Testis (tissue), 3 donors: ENCODE results near the gene JMJD7. TPM values are rescaled to one million over a fixed set of nuclear protein-coding genes. Genes with fewer than 3 reads are reported as not detected.

Experiments
- DNase-seq: peaks from one replicate; pipeline ENCODE4 v3.0.0-alpha.2; 2019
- H3K27ac ChIP-seq, 2 donors: fragments of 200-600 bp; sonication (generic); one replicate each; pipeline ENCODE4 v1.5.1; 2019
- H3K27me3 ChIP-seq: fragments of 200-600 bp; sonication (generic); one replicate; pipeline ENCODE4 v1.5.1; 2019
- H3K36me3 ChIP-seq: fragments of 200-600 bp; sonication (generic); one replicate; pipeline ENCODE4 v1.5.1; 2017; ENCODE audit warnings: low read depth; ENCODE audit errors: missing control alignments
- H3K4me1 ChIP-seq: fragments of 200-600 bp; sonication (generic); one replicate; pipeline ENCODE4 v1.5.1; 2019
- H3K4me3 ChIP-seq, 2 donors: fragments of 200-600 bp; sonication (generic); one replicate each; pipeline ENCODE4 v1.5.1; 2017 to 2019
- H3K9me3 ChIP-seq: fragments of 200-600 bp; sonication (generic); one replicate; pipeline ENCODE4 v1.5.1; 2017
- CTCF ChIP-seq, 3 experiments: fragments of 450-650 bp in 2 of 3; fragments of 200-600 bp in 1 of 3; sonication (generic) in 1 of 3; IDR thresholded peaks; one replicate each; pipeline ENCODE4 v1.5.1; 2016 to 2019; ENCODE audit warnings: antibody characterized with exemption in 3 of 3, mild to moderate bottlenecking in 2 of 3, moderate library complexity in 1 of 3
- POLR2A ChIP-seq: fragments of 450-650 bp; IDR thresholded peaks from one replicate; pipeline ENCODE4 v1.6.1; 2017; ENCODE audit warnings: antibody characterized with exemption, mild to moderate bottlenecking, moderate library complexity
- WGBS, 2 donors: methylation state at CpG; one replicate each; pipeline ENCODE4 v1.1.5; 2018; 5-methylcytosine and 5-hydroxymethylcytosine counted together
- intact Hi-C: fragments of 100-400 bp; cut with DNase I; formaldehyde crosslinking; loops from one replicate; pipeline ENCODE4 v1.15.1; 2023; ENCODE audit warnings: low total_unique reads
- polyA plus RNA-seq: library from polyadenylated mRNA; stranded (reverse); fragments of 350-450 nt; fragmentation: Illumina TruSeq; extraction: RNeasy Lipid Tissue Mini Kit (QIAGEN cat#74804); gene quantifications from one replicate; pipeline ENCODE4 v1.2.3, GENCODE V29; 2014; ENCODE audit warnings: low read depth, low replicate concordance; ENCODE audit not compliant: insufficient read depth
- total RNA-seq, 2 donors: library from RNA; depleted of rRNA; stranded (reverse); fragments of >200 nt; gene quantifications; one replicate each; pipeline ENCODE4 v1.2.3, GENCODE V29; 2016

The JMJD7 gene
- total and polyA plus RNA-seq, 3 donors from 2014 or later = 10.5 to 21.6 (median 18.6) TPM

GRCh38 chr15:41817781-41818180 is 10.1 kb upstream of the JMJD7 start:
- no peak for TF ChIP-seq CTCF (IDR thresholded peaks at IDR 0.05)
- no peak for TF ChIP-seq POLR2A
- Histone ChIP-seq H3K36me3 (no peaks in the 10 kb centered on the region), H3K27me3 (no peaks in the 10 kb centered on the region), H3K4me3 (no peak overlapping the region), H3K27ac (no peak overlapping the region), H3K9me3 (no peaks in the 10 kb centered on the region), H3K4me1 (no peaks in the 10 kb centered on the region)
- intact Hi-C loops = no loop called here
- DNase-seq = no peak
- 92 to 95% methylated on average over 6 of the region's 6 CpGs for WGBS, 2 donors

GRCh38 chr15:41819455-41820050 is 8.3 kb upstream of the JMJD7 start:
- Histone ChIP-seq H3K27me3 (no peaks in the 10 kb centered on the region), H3K4me1 (no peaks in the 10 kb centered on the region), H3K9me3 (no peaks in the 10 kb centered on the region), H3K4me3 (no peak overlapping the region), H3K27ac (no peak overlapping the region), H3K36me3 (no peaks in the 10 kb centered on the region)
- no peak for DNase-seq
- intact Hi-C loops = no loop called here
- WGBS, 2 donors = 88 to 94% methylated on average over 8 to 9 of the region's 9 CpGs
- TF ChIP-seq POLR2A (no peak), CTCF (IDR thresholded peaks at IDR 0.05) (no peak)

GRCh38 chr15:41820791-41821423 is 7.0 kb upstream of the JMJD7 start:
- no peak overlapping the region for H3K4me3 ChIP-seq
- H3K9me3 ChIP-seq = no peaks in the 10 kb centered on the region
- no peaks in the 10 kb centered on the region for H3K27me3 ChIP-seq
- H3K36me3 ChIP-seq = no peaks in the 10 kb centered on the region
- DNase-seq = no peak
- H3K27ac ChIP-seq = no peak overlapping the region
- H3K4me1 ChIP-seq = no peaks in the 10 kb centered on the region
- intact Hi-C loops = no loop called here
- TF ChIP-seq POLR2A = no peak
- TF ChIP-seq CTCF (IDR thresholded peaks at IDR 0.05) = no peak
- 80 to 84% methylated on average over 6 of the region's 6 CpGs for WGBS, 2 donors

- H3K36me3 ChIP-seq = no peaks in the 10 kb centered on the region
- no peaks in the 10 kb centered on the region for H3K4me1 ChIP-seq
- H3K27me3 ChIP-seq = no peaks in the 10 kb centered on the region
- intact Hi-C loops = no loop called here
- DNase-seq = no peak
- TF ChIP-seq POLR2A (no peak), CTCF (IDR thresholded peaks at IDR 0.05) (no peak)
- WGBS, 2 donors = 88% methylated on average over 4 of the region's 4 CpGs; no CpG with 5 or more reads in 1 of the 2 donors
- H3K9me3 ChIP-seq = no peaks in the 10 kb centered on the region
- H3K27ac ChIP-seq = no peak overlapping the region
- H3K4me3 ChIP-seq = no peak overlapping the region
Observed at GRCh38 chr15:41821831-41822230, 6.1 kb upstream of the JMJD7 start.

GRCh38 chr15:41822471-41822870 is 5.4 kb upstream of the JMJD7 start:
- 82 to 83% methylated on average over 6 of the region's 6 CpGs for WGBS, 2 donors

More at GRCh38 chr15:41822471-41822870, 5.4 kb upstream of the JMJD7 start:
- Histone ChIP-seq H3K27me3 (no peaks in the 10 kb centered on the region), H3K9me3 (no peaks in the 10 kb centered on the region), H3K36me3 (no peaks in the 10 kb centered on the region), H3K4me1 (peaks cover 4% of the 10 kb centered on the region), H3K4me3 (no peak overlapping the region), H3K27ac (no peak overlapping the region)
- intact Hi-C loops = no loop called here
- TF ChIP-seq POLR2A = no peak
- no peak for DNase-seq
